ENCODE measurements around the gene CDK2.

DNA sequence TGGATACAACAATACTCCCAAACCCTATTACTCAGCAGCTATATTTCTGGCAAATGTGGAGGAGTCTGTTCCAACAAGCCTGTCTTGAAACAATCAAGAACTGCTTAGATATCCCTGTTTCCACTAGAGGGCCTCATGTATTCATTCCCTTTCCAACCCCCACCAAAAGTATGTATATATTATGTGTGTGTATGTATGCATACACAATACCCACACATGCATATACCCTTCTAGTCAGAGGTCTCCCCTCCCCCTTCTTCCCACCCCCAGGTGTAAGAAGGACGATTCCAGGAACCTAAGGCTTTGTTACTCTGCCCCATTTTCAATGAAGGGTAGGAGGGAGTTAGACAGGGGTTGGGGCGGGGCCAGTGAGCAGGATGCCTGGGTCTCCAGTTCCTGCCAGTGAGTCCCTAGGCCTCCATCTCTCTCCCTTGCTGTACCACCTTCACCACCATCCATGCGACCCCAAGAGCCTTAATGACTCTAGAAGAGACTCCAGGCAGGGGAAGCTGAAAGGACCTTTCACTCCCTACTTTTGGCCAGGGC lies 35.8 kb upstream of the CDK2 start, which contains the start of gene DGKA:
- TF ChIP-seq, protein P1, sequence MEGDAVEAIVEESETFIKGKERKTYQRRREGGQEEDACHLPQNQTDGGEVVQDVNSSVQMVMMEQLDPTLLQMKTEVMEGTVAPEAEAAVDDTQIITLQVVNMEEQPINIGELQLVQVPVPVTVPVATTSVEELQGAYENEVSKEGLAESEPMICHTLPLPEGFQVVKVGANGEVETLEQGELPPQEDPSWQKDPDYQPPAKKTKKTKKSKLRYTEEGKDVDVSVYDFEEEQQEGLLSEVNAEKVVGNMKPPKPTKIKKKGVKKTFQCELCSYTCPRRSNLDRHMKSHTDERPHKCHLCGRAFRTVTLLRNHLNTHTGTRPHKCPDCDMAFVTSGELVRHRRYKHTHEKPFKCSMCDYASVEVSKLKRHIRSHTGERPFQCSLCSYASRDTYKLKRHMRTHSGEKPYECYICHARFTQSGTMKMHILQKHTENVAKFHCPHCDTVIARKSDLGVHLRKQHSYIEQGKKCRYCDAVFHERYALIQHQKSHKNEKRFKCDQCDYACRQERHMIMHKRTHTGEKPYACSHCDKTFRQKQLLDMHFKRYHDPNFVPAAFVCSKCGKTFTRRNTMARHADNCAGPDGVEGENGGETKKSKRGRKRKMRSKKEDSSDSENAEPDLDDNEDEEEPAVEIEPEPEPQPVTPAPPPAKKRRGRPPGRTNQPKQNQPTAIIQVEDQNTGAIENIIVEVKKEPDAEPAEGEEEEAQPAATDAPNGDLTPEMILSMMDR (IDR thresholded peaks at IDR 0.05; ENCODE audit: low read depth, low read length), result peak; percentile 70
- no peak for TF ChIP-seq EZH2phosphoT487 (IDR thresholded peaks at IDR 0.05; ENCODE audit: low read depth)

All from OCI-LY3 (cell line).